HepG2 (cell line): Measurements from ENCODE around the gene CSTPP1. TPM values are rescaled to one million over a fixed set of nuclear protein-coding genes. Genes with fewer than 3 reads are reported as not detected.

Experiments
- BRCA1 ChIP-seq: sonication (generic); formaldehyde crosslinking; IDR thresholded peaks from 2 replicates; pipeline ENCODE4 v1.4.0; 2020; ENCODE audit warnings: missing genetic modification reagents
- ERF ChIP-seq: IDR thresholded peaks from 2 replicates; pipeline ENCODE4 v1.6.1; 2018; ENCODE audit warnings: missing biosample characterization, missing genetic modification reagents
- FOXO1 ChIP-seq: sonication (generic); formaldehyde crosslinking; IDR thresholded peaks from 2 replicates; pipeline ENCODE4 v1.4.0; 2020; ENCODE audit warnings: missing genetic modification reagents
- HNF4A ChIP-seq: sonication (generic); formaldehyde crosslinking; IDR thresholded peaks from 2 replicates; pipeline ENCODE4 v1.4.0; 2020; ENCODE audit warnings: missing genetic modification reagents
- HNRNPLL ChIP-seq: fragments of 200-400 bp; formaldehyde crosslinking; IDR thresholded peaks from 2 replicates; pipeline ENCODE4 v1.6.1; 2017; ENCODE audit warnings: mild to moderate bottlenecking, low read depth, low read length; ENCODE audit not compliant: poor library complexity, severe bottlenecking
- IRF2 ChIP-seq: IDR thresholded peaks from 2 replicates; pipeline ENCODE4 v1.6.1; 2018; ENCODE audit warnings: missing genetic modification reagents, missing compliant biosample characterization
- MXD4 ChIP-seq: IDR thresholded peaks from 2 replicates; pipeline ENCODE4 v1.6.1; 2016; ENCODE audit warnings: mild to moderate bottlenecking, missing biosample characterization, missing genetic modification reagents
- RARA ChIP-seq: IDR thresholded peaks from 2 replicates; pipeline ENCODE4 v1.6.1; 2016; ENCODE audit warnings: missing genetic modification reagents, missing compliant biosample characterization
- RCOR2 ChIP-seq: IDR thresholded peaks from 2 replicates; pipeline ENCODE4 v1.6.1; 2016; ENCODE audit warnings: missing biosample characterization, missing genetic modification reagents
- RERE ChIP-seq: IDR thresholded peaks from 2 replicates; pipeline ENCODE4 v1.6.1; 2016; ENCODE audit warnings: low read depth, missing genetic modification reagents, missing compliant biosample characterization
- SRF ChIP-seq: IDR thresholded peaks from 2 replicates; pipeline ENCODE4 v1.6.1; 2011; ENCODE audit warnings: mild to moderate bottlenecking, low read depth, low read length, moderate library complexity
- YEATS4 ChIP-seq: sonication (generic); formaldehyde crosslinking; IDR thresholded peaks from 2 replicates; pipeline ENCODE4 v1.4.0; 2020; ENCODE audit warnings: missing genetic modification reagents, borderline replicate concordance
- ZBTB20 ChIP-seq: sonication (generic); formaldehyde crosslinking; IDR thresholded peaks from 2 replicates; pipeline ENCODE4 v1.8.1; 2023; ENCODE audit warnings: missing genetic modification reagents, low read depth, mild to moderate bottlenecking, borderline replicate concordance
- ZNF12 ChIP-seq: sonication (generic); formaldehyde crosslinking; IDR thresholded peaks from 2 replicates; pipeline ENCODE4 v1.5.0; 2020; ENCODE audit warnings: missing genetic modification reagents
- ZNF552 ChIP-seq: sonication (generic); formaldehyde crosslinking; IDR thresholded peaks from 2 replicates; pipeline ENCODE4 v1.9.0; 2022; ENCODE audit warnings: missing genetic modification reagents, mild to moderate bottlenecking, borderline replicate concordance
- ZNF598 ChIP-seq: sonication (generic); formaldehyde crosslinking; IDR thresholded peaks from 2 replicates; pipeline ENCODE4 v1.5.1; 2020; ENCODE audit warnings: mild to moderate bottlenecking, missing genetic modification reagents, borderline replicate concordance
- ZNF766 ChIP-seq: sonication (generic); formaldehyde crosslinking; IDR thresholded peaks from 2 replicates; pipeline ENCODE4 v1.5.0; 2020; ENCODE audit warnings: missing genetic modification reagents, borderline replicate concordance
- ZNF878 ChIP-seq: sonication (generic); formaldehyde crosslinking; IDR thresholded peaks from 2 replicates; pipeline ENCODE4 v1.8.1; 2023; ENCODE audit warnings: mild to moderate bottlenecking, missing genetic modification reagents, moderate library complexity
- polyA plus RNA-seq, 8 experiments: library from polyadenylated mRNA; depleted of rRNA in 3 of 8; stranded (reverse) in 7 of 8; unstranded in 1 of 8; fragments of >200 nt; fragmentation: Illumina TruSeq in 4 of 8; extraction: Trizol in 4 of 8; gene quantifications; 2 replicates each; pipeline versions ENCODE4 v1.2.1 to v1.2.3, GENCODE V29; 2011 to 2016; ENCODE audit warnings: low read depth in 4 of 8, missing spikeins in 1 of 8, mixed read lengths in 1 of 8; ENCODE audit not compliant: insufficient read depth in 1 of 8
- total RNA-seq, 5 experiments: library from RNA; depleted of rRNA; stranded (reverse); fragments of >200 nt; fragmentation: Illumina TruSeq; extraction: Trizol; gene quantifications; 2 replicates each; pipeline ENCODE4 v1.2.3, GENCODE V29; 2016; ENCODE audit warnings: low read depth in 1 of 5
- TF ChIP-seq, protein P1 (sequence below), 2 experiments: IDR thresholded peaks; 2 replicates each; pipeline ENCODE4 v1.6.1; 2011 to 2012; ENCODE audit warnings: low read length in 2 of 2, borderline replicate concordance in 1 of 2, low read depth in 1 of 2, mild to moderate bottlenecking in 1 of 2, moderate library complexity in 1 of 2
- TF ChIP-seq, protein P2 (sequence below): conservative IDR thresholded peaks from 2 replicates; pipeline ENCODE4 v1.6.1; 2018; ENCODE audit warnings: missing genetic modification reagents

CSTPP1 gene
- total and polyA plus RNA-seq, 2 of the 13 experiments (the other 11 are each of a cell fraction or from before 2014, with no cell fraction given): 12.3 to 14.6 TPM

DNA sequence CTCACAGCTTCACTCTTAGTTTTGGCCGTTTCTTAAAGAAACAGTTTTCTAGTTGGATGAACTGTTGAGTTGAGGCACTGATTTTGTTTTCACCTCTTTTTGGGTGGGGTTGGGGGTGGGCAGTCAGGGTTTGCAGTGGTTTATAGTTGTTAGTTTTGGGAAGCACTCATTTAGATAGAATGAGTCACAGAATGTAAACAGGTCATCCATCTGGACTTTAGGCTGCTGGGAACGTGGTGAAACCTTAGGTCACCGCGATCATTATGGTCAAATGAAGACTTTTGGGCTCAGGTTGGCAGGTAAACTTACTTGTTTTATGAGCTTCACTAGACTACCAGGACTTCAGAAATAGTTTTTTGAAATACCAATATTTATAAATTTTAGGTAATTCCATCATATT is 48.4 kb downstream of the CSTPP1 start (continued):
- TF ChIP-seq ZNF552 (CRISPR knock-in tag) (no peak), MXD4 (CRISPR knock-in tag) (0 out of 2 replicates have a peak, but pooled peaks have one; percentile 61), IRF2 (0 out of 2 replicates have a peak, but pooled peaks have one; percentile 38), ZNF12 (0 out of 2 replicates have a peak, but pooled peaks have one; percentile 39), ZNF878 (CRISPR knock-in tag) (no peak), FOXO1 (CRISPR knock-in tag) (peak; percentile 80; the same call in 1 of the 2 replicates), SRF (no peak), ZNF598 (no peak), BRCA1 (CRISPR knock-in tag) (no peak), HNRNPLL (no peak), ZBTB20 (CRISPR knock-in tag) (peak; percentile 69; the same call in 1 of the 2 replicates), ERF (CRISPR knock-in tag) (peak; percentile 49; the same call in 1 of the 2 replicates), RERE (CRISPR knock-in tag) (0 out of 2 replicates have a peak, but pooled peaks have one; percentile 31), YEATS4 (CRISPR knock-in tag) (peak; percentile 41; the same call in 1 of the 2 replicates), ZNF766 (CRISPR knock-in tag) (no peak), RARA (CRISPR knock-in tag) (peak; percentile 76), RCOR2 (peak; percentile 80), HNF4A (CRISPR knock-in tag) (peak; percentile 82)
- TF ChIP-seq, protein P1, sequence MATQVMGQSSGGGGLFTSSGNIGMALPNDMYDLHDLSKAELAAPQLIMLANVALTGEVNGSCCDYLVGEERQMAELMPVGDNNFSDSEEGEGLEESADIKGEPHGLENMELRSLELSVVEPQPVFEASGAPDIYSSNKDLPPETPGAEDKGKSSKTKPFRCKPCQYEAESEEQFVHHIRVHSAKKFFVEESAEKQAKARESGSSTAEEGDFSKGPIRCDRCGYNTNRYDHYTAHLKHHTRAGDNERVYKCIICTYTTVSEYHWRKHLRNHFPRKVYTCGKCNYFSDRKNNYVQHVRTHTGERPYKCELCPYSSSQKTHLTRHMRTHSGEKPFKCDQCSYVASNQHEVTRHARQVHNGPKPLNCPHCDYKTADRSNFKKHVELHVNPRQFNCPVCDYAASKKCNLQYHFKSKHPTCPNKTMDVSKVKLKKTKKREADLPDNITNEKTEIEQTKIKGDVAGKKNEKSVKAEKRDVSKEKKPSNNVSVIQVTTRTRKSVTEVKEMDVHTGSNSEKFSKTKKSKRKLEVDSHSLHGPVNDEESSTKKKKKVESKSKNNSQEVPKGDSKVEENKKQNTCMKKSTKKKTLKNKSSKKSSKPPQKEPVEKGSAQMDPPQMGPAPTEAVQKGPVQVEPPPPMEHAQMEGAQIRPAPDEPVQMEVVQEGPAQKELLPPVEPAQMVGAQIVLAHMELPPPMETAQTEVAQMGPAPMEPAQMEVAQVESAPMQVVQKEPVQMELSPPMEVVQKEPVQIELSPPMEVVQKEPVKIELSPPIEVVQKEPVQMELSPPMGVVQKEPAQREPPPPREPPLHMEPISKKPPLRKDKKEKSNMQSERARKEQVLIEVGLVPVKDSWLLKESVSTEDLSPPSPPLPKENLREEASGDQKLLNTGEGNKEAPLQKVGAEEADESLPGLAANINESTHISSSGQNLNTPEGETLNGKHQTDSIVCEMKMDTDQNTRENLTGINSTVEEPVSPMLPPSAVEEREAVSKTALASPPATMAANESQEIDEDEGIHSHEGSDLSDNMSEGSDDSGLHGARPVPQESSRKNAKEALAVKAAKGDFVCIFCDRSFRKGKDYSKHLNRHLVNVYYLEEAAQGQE (IDR thresholded peaks at IDR 0.05; ENCODE audit: borderline replicate concordance in 1 of 2, low read depth in 1 of 2, low read length in 2 of 2): no peak
- TF ChIP-seq, protein P2, sequence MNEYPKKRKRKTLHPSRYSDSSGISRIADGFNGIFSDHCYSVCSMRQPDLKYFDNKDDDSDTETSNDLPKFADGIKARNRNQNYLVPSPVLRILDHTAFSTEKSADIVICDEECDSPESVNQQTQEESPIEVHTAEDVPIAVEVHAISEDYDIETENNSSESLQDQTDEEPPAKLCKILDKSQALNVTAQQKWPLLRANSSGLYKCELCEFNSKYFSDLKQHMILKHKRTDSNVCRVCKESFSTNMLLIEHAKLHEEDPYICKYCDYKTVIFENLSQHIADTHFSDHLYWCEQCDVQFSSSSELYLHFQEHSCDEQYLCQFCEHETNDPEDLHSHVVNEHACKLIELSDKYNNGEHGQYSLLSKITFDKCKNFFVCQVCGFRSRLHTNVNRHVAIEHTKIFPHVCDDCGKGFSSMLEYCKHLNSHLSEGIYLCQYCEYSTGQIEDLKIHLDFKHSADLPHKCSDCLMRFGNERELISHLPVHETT (CRISPR knock-in tag): no peak
